GM18520 (cell line): ENCODE measurements around the gene ARIH1.

Source experiments
- ATAC-seq: cut with Tn5 transposase; IDR thresholded peaks from one replicate; pipeline ENCODE4 v1.9.1; 2021; ENCODE audit not compliant: unreplicated experiment

ARIH1 gene

DNA sequence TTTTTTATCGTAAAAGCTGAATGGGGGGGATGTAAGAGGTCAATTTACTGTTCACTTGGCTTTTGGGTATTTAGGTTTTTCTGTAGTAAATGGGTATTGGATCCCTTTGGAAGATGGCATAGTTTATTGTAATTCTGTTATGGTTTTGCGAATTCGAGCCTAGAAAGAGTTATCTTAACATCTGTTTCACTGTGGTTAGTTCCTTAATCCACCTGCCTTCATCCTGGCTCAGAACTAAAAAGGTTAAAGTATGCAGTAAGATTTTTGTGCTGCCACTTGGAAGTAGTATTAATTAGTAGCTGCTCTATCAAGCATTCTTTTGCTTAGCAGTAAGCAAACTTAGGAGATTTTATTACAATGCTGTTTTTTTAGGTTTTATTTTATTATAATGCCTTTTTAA lies 62.4 kb downstream of the ARIH1 start:
- ATAC-seq, result no peak

DNA sequence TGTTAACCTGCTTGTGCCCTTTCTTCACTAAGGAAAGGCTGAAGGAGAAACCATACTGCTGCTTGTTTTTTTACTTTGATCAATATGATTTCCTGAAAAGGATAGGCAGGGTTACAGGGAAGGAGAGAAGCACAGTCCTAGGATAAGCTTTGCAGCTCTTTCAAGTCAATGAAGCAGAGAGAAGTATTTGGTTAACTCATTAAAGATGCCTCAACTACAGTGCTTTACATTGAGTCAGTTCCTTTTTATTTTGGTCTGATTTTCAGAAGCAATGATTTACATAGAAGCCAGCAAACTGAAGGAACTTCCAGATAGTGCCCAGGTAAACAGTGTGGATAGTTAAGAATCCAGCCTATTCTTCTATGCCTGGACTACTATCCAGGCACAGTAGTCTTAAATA lies 64.8 kb downstream of the ARIH1 start:
- no peak for ATAC-seq

DNA sequence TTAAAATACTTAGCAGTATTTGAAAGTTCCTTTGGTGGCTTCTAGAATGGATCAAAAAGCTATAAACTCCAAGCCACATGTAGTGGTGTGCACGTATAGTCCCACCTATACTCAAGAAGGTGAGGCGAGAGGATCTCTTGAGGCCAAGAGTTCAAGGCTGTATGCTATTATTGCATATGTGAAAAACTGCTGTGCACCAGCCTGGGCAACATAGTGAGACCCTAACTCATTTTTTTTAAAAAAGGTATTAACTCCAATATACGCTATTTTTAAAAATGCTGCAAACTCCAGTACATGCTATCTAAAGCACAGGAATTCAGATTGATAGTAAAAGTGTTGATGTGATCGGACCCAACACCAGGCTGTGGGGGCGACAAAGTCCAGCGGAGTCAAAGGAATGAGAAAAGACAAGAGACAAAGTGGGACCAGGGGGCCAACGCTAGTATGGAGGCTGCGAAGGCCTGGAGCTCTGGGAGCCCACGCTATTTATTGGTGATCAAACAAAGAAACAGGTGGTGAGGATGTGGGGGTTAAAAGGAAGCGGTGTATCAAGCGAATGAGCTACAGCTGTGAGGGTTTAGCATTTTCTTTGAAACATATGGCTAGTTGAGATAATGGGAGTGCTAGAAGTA lies 66.6 kb downstream of the ARIH1 start:
- ATAC-seq, result no peak

DNA sequence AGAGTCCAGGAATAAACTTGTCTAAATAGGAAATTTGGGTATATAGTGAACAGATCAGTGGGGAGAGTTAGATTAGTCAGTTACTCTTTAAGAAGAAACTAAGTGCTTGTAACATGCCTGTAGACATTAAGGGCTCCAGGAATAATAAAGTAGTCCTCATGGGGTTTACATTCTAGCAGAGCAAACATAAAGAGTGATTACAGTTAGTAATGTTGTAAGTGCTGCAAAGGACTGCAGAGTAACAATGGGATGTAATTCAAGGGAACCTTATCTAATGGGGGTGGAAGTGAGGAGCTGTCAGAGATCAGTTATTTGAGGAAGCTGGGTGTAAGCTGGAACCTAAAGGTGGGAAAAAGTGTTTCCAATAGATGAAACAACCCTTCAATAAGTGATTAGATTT lies 67.5 kb downstream of the ARIH1 start:
- ATAC-seq, result no peak

DNA sequence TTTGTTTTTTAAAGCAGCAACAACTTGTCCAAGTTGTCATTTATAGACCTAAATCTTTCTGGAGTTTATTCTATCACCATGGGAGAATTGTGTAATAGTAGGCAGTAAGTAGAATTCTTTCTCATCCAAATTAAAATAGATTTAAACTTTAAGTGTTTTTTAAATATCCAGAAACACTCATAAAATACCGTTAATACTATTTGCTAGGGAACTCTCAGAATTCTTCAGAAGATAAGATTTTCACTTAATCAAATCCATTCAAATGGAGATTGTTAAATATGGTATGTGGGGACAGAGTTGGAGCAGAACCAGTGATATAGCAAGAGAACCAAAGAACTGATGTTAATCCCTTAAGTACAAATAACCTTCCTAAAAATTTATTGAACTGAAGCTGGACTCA lies 71.0 kb downstream of the ARIH1 start:
- no peak for ATAC-seq

DNA sequence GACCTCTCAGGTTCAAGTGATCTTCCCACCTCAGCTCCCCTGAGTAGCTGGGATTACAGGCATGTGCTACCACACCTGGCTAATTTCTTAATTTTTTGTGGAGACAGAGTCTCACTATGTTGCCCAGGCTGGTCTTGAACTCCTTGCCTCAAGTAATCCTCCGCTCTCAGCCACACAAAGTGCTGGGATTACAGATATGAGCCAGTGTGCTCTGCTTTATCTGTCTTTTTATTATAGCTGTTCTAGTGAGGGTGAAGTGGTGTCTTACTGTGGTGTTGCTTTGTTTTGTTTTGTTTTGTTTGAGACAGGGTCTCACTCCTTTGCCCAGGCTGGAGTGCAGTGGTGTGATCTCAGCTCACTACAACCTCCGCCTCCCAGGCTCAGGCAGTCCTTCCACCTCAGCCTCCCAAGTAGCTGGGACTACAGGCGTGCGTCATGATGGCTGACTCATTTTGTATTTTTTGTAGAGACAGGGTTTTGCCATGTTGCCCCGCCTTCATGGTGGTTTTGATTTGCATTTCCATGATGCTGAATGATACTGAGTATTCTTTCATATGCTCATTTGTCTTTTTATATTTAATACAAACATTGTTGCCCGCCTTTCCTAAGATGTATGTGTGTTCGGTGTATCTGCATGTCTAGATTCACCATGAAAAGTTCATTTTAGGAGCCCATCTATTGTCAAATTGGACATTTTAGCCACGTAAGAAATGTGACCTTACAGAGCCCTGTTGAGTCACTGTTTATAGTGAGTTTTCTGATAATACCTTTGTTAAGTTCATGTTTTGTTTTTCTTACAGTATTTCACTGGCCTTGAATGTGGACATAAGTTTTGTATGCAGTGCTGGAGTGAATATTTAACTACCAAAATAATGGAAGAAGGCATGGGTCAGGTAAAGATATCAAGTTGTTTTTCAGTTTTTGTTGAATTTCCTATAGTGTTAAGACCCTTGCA lies 80.6 kb downstream of the ARIH1 start:
- no peak for ATAC-seq

DNA sequence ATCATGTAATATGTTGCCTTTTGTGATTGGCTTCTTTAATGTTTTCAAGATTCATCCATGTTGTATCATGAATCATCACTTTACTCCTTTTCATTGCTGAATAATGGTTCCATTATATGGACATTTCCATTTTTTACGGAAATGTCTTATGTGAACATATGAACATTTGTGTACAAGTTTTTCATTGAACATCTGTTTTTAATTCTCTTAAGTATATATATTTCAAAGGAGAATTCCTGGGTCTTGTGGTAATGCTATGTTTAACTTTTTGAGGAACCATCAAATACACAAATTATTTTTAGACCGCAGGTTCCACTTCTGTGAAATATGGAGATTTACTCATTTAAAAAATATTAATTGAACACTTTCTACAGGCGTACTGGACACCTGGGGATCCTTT lies 85.7 kb downstream of the ARIH1 start:
- ATAC-seq, result no peak

DNA sequence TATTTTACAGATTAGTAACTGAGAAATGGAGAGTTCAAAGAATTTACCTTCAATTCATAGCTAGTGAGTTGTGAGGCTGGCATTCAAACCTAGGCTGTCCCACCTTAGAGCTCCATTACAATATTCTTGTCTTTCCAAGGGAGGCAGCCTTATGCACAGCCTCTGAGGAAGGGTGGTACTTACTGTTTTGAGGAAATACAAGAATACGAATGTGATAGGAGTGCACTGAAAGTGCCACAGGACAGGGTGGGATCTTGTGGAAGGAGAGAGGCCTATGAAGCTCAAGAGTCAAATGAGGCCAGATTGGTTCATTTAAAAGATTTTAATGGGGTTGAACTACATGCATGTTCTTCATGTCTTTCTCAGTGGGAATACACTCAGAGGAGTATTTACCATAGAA lies 86.3 kb downstream of the ARIH1 start:
- ATAC-seq, result no peak

DNA sequence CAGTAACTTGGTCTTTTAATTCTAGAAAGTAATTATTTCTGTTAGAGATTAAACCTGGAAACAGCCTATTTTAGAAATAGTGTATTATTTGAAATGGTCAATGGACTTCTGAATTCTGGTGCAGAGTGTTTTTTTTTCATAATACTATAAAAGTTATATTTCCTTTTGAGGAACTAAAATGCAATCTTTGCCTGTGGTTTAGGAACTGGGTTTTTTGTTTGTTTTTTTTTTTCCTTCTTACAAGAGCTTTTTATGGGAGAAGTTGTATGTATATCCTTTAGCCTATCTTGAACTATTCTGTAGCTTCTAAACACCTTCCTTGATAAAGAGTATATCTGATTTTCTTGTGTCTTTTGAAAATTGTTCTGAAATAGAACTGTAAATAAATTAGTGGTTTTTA lies 88.3 kb downstream of the ARIH1 start:
- ATAC-seq, result no peak

DNA sequence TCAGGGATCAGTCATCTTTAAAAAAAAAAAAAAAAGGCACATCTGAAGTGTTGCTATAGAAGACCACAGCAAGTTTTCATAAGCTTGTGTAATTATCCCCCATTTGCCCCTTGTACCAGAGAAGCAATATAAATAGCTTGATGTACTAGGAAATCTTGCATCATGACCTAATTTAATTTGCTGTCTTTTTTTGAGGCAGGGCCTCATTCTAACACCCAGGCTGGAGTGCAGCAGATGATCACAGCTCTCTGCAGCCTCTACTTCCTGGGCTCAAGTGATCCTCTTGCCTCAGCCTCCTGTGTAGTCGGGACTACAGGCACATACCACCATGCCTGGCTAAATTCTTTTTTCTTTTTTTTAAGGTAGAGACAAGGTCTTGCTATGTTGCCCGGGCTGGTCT lies 88.7 kb downstream of the ARIH1 start:
- ATAC-seq, result no peak

DNA sequence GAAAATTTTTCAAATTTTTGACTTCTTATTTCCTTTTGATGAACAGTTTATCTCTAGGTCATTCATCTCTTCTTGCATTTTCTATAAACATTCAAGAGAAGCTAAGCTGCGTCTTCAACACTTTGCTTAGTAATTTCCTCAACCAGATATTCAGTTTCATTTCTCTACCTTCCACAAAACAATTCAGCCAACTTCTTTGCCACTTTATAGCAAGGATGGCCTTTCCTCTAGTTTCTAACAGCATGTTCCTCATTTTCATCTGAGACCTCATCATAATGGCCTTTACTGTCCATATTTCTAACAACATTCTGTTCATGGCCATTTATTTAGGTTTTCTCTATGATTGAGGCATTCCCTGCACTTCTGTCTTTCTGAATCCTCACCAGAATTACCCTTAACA lies 90.0 kb downstream of the ARIH1 start:
- ATAC-seq, result no peak

DNA sequence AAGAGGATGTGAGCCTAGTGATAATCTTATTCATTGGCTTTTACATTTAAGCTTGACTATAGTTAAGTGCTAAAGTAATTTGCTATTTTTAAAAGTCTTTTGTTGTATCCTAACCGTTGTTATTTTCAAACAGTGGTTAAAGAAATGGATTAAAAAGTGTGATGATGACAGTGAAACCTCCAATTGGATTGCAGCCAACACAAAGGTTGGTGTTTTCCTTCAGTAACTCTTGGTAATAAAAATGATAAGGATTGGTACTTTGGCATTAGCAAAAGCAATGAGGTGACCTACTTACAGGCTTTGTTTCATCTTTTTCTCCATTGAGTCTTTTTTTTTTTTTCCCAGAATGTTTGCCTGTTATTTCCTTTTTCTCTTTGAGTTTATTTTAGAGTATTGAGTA lies 92.8 kb downstream of the ARIH1 start:
- ATAC-seq, result no peak

DNA sequence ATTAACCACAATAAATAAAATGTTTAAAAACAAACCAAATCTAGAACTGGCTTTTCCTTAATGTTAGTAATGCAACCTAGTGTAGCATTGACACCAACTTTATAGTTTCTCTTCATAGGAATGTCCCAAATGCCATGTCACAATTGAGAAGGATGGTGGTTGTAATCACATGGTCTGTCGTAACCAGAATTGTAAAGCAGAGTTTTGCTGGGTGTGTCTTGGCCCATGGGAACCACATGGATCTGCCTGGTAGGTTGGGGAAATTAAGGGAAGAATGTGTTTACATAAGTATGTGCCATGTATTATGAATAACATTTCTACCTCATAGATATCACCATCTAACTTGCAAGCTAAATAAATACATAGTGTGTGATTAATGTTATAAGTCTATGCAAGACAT lies 95.9 kb downstream of the ARIH1 start:
- ATAC-seq, result no peak

DNA sequence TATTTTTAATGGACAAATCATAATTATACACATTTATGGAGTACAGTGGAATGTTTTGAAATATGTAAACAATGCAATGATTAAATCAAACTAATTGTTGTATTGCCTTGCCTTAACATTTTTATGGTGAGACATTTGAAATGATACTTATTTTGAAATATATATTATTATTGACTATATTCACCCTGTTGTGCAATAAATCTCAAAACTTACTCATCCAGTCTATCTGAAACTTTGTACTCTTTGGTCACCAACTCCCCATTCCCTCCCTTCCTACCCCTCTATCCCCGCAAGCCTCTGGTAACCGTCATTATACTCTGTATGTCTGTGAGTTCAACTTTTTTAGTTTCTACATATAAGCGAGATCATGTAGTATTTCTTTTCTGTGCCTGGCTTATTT lies 105.7 kb downstream of the ARIH1 start:
- ATAC-seq, result no peak

DNA sequence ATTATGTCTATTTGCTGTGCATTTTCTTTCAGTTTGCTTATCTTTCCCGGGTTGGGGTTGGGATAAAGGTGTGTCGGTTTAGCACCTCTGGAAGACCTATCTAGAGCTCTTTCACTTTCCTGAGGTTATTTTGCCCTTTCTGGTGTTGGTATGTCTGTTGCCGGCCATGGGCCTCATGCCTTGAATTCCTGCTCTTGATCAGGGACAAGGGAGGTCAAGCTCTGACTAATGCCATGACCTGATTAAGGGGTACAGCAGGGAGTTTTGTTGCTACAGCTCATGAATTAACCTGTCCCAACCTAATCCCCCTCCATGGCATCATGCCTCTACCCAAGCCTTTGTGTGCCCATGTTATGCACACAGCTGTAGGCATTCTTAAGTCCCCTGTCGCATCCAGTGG lies 109.9 kb downstream of the ARIH1 start:
- ATAC-seq, result no peak

DNA sequence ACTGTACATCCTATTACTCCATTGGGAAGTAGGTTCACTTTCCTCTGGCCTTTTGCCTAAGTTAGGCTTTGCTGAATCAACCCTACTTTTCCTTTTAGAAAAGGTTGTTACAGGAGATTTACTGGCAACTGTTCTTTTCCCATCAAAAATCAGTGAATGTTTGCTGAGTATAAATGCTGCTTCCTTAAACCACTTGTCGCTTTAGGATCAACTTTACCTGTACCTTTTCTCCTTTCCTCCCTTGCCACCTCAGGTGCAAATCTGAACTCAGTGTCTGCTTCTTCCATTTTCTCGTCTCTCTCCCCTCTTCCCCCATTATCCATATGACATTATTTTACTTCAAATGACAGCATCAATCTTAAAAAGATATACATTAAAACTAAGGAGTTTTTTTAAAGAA lies 110.9 kb downstream of the ARIH1 start:
- ATAC-seq, result no peak

DNA sequence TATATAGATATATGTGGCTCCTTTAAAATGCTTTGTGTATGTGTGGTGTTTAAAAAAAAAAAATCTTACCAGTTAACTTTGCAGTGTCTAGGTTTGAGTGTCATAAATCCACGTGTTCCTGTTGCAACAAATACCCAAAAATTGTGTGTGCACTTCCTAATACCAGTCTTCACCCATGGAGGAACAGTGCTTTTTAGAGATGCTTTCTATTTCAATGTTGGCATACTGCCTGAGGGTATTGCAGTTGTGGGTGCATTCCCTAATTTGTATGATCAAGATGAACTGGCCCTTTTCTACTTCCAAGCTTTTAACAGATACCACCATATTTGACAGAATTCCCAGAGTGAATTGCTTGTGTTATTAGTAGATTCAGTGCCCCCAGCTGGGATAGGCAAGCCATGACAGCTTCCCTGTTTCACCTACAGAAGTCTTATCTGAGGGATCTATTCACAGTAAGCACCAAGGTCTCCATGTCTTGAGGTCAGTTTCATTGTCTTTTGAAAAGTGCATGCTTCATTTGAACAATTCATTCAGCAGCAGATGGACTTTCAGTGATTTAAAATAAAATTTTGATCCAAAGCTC lies 111.4 kb downstream of the ARIH1 start:
- ATAC-seq, result no peak

DNA sequence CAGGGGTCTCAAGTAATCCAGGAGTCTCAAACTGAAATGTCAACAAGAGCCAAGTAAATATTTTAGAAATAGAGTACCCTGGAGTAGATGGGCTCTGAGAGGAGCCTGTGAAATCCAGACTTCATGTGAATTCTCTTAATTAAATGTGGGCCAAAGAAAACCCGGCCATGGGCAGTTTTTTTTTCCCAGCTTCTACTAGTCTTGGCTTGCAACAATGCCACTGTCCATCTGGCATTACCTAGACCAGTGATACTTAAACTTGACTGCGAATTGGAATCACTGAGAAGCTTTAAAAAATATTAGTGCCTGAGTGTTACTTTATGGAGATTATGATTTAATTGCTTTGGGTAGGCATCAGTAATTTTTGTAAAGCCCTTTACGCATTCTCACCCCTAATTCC lies 114.0 kb downstream of the ARIH1 start:
- no peak for ATAC-seq

DNA sequence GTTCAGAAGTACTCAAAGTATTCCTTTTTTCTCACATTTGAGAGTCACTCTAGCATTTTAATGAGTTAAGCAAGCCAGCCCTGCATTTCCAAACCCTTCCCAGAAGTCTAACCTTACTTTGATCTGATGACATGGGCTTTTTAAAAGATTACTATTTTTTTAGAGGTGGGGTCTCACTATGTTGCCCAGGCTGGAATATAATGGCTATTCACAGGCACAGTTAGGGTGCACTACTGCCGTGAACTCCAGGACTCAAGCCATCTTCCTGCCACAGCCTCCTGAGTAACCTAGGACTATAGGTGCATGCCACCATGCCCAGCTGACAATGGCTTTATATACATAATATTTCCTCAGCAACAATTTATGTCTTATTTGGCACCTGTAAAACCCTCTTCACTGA lies 116.3 kb downstream of the ARIH1 start:
- no peak for ATAC-seq

DNA sequence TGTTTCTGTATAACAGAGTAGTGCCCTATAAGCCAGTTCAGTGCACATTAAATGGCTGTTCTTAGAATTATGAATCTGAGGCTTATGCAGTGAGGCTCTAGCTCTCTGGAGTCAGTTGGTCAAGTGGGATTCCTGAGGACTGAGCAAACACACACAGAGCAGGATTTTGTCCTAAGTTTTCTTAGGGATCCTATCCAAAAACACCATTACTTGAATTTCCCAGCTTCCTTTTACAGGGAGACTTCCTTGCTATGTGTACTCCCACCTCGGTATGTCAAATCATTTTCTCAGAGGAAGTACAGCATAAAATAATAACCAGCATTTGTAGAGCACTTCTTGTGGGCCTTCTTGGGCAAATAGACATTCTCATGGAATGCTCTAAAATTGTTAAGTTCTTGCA lies 117.2 kb downstream of the ARIH1 start:
- no peak for ATAC-seq

DNA sequence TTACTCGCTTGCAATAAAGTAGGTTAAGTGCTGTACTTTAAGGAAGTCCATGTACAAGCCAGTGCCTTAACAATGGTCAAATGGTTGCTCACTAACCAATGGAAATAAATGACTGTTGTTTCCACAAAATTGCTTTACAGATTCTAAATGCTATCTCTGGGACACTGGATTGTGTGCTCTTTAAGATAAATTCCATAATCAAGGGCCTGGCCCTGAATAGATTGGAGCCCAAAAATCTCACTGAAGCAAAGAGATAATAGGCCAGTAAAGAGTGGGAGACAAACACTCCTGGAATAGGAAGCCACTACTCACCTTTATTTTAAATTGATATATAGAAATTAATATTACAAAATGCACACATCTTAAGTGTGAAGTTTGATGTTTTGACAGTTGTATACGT lies 118.0 kb downstream of the ARIH1 start:
- no peak for ATAC-seq

DNA sequence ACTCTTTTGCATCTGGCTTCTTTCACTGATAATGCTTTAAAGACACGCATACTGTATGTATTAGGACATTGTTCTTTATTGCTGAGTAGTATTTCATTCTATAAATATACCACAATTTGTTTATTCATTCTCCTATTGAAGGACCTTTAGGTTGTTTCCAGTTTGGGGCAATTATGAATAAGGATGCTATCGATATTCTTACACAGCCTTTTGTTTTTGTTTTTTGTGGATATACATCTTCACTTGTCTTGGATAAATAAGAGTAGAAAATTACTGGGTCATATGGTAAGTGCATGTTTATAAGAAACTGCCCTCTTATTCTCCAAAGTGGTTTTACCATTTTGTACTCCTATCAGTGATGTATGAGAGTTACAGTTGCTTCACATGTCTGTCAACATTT lies 118.5 kb downstream of the ARIH1 start:
- no peak for ATAC-seq
